ENCODE measurements around the gene SLC16A10.
"Not testable (repeated sequence)": the region's sequence is repeated elsewhere in the genome, so short reads cannot be mapped to it uniquely, and the experiment has no call there.

Gene SLC16A10

DNA sequence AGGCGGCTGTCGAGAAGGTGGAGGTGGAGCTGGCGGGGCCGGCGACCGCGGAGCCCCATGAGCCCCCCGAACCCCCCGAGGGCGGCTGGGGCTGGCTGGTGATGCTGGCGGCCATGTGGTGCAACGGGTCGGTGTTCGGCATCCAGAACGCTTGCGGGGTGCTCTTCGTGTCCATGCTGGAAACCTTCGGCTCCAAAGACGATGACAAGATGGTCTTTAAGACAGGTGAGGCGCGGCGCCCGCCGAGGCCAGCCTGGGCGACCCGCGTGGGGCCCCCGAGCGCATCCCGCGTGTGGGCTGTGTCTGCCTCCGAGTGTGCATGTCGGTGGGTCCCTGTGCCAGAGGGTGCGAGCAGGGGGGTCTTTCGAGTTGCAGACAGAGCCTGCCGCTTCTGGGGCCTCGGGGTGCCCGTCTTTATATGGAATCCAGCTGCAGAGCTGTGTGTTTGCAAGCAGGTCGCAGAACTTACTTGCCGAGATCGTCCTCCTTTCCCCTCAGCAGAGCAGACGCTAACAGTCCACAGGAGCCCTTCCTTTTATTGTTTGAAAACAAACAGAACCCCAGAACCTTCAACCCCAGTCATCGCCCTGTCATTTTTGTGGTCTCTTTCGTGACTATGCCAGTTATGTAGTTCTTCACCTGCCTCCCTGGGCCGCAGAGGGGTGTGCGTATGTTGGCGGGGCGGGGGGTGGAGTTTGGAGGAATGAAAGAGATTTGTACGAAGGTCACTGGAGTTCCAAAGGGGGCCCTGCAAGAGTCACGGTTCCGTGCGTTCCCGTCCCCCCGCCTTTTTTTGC lies 766 bp downstream of the SLC16A10 start:
- TF ChIP-seq, protein P1, sequence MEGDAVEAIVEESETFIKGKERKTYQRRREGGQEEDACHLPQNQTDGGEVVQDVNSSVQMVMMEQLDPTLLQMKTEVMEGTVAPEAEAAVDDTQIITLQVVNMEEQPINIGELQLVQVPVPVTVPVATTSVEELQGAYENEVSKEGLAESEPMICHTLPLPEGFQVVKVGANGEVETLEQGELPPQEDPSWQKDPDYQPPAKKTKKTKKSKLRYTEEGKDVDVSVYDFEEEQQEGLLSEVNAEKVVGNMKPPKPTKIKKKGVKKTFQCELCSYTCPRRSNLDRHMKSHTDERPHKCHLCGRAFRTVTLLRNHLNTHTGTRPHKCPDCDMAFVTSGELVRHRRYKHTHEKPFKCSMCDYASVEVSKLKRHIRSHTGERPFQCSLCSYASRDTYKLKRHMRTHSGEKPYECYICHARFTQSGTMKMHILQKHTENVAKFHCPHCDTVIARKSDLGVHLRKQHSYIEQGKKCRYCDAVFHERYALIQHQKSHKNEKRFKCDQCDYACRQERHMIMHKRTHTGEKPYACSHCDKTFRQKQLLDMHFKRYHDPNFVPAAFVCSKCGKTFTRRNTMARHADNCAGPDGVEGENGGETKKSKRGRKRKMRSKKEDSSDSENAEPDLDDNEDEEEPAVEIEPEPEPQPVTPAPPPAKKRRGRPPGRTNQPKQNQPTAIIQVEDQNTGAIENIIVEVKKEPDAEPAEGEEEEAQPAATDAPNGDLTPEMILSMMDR (IDR thresholded peaks at IDR 0.05; ENCODE audit: insufficient read depth, missing control alignments): no peak
- FAIRE-seq (no peak), DNase-seq (ENCODE audit: insufficient read length, low spot score) (no peak)

DNA sequence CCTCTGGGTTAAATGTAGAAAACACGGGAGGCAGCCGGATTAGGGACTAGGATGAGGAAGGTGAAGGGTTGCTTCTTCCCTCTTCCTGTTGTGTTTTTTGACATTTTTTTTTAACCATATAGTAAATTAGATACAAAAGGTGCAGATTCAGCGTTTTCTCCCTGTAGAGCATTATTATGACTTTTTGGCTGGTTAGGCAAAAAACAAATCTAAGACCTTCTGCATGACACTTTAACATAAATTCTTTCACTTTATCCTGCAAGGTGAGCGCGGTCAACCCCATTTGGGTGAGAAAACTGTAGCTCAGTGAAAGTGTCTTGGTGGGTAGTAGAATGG lies 1.3 kb downstream of the SLC16A10 start:
- TF ChIP-seq, protein P1 (IDR thresholded peaks at IDR 0.05; ENCODE audit: insufficient read depth, missing control alignments): no peak
- DNase-seq (ENCODE audit: insufficient read length, low spot score) (no peak), FAIRE-seq (no peak)

- TF ChIP-seq, protein P1 (IDR thresholded peaks at IDR 0.05; ENCODE audit: insufficient read depth, missing control alignments): no peak
- FAIRE-seq: no peak
- no peak for DNase-seq (ENCODE audit: insufficient read length, low spot score)
Observed at GRCh38 chr6:111090766-111091165, 3.5 kb downstream of the SLC16A10 start.

GRCh38 chr6:111091987-111092386 lies 4.7 kb downstream of the SLC16A10 start:
- FAIRE-seq (no peak), DNase-seq (ENCODE audit: insufficient read length, low spot score) (no peak)
- TF ChIP-seq, protein P1 (IDR thresholded peaks at IDR 0.05; ENCODE audit: insufficient read depth, missing control alignments): no peak

- FAIRE-seq; DNase-seq (ENCODE audit: insufficient read length, low spot score): not testable (repeated sequence)
Observed at GRCh38 chr6:111095488-111095887, 8.2 kb downstream of the SLC16A10 start.

DNA sequence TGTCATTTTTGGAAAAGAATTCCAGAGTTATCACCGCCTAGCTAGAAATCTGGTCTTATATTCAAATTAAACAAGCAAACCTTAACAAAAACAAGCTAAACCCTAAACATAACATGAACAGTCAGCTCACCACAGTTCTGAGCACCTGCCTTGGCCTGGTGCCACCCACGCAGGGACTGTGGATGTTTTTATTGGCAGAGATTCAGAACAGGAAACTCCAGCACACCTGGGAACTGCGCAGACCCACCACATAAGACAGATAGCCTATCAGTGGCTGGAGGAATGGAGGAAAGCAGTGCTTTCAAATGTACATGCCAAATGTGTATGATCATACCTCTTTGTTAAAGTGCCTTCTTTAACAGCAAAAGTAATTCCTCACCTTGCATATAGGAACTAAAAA lies 8.9 kb downstream of the SLC16A10 start:
- DNase-seq (ENCODE audit: insufficient read length, low spot score) (no peak), FAIRE-seq (no peak)
- TF ChIP-seq, protein P1 (IDR thresholded peaks at IDR 0.05; ENCODE audit: insufficient read depth, missing control alignments): no peak

GRCh38 chr6:111098597-111098996 lies 11.3 kb downstream of the SLC16A10 start:
- TF ChIP-seq, protein P1 (IDR thresholded peaks at IDR 0.05; ENCODE audit: insufficient read depth, missing control alignments): no peak
- DNase-seq (ENCODE audit: insufficient read length, low spot score) (no peak), FAIRE-seq (no peak)

Data from D721Med (cell line).